H1 (cell line): Measurements from ENCODE around the gene SHANK2. TPM values are rescaled to one million over a fixed set of nuclear protein-coding genes. Genes with fewer than 3 reads are reported as not detected.

Source experiments
- CTCF ChIA-PET: fragments of 300-600 bp; sonication (Branson Sonifier 250); formaldehyde crosslinking; loops from one replicate; lab custom pipeline; 2021; ENCODE audit not compliant: partially characterized antibody; lab: Charles Lee
- POLR2A ChIA-PET: fragments of 300-600 bp; sonication (Branson Sonifier 250); formaldehyde crosslinking; loops from one replicate; lab custom pipeline; 2021; ENCODE audit warnings: inconsistent platforms; ENCODE audit not compliant: partially characterized antibody; lab: Charles Lee
- DNase-seq, 2 experiments: peaks; one replicate each; pipeline versions ENCODE4 v3.0.0 to v3.0.0-alpha.2; 2010 to 2022; ENCODE audit warnings: low spot score in 2 of 2, low read depth in 1 of 2, mixed read lengths in 1 of 2
- FAIRE-seq: peaks from 2 replicates; lab custom pipeline; 2011; peaks lifted over from hg19 to GRCh38; lab: Jason Lieb, UNC
- H2AFZ ChIP-seq: 2 replicates; pipeline ENCODE4 v1.8.1; 2012; ENCODE audit warnings: low read length, inconsistent platforms
- H2AK5ac ChIP-seq: 2 replicates; pipeline ENCODE4 v1.6.1; 2013; ENCODE audit warnings: low read depth, low read length
- H2BK120ac ChIP-seq: replicated peaks from 2 replicates; pipeline ENCODE3; 2013; ENCODE audit warnings: low read depth, low read length, inconsistent platforms
- H2BK12ac ChIP-seq: 2 replicates; pipeline ENCODE4 v1.6.1; 2013; ENCODE audit warnings: low read depth, low read length
- H2BK15ac ChIP-seq: 2 replicates; pipeline ENCODE4 v1.6.1; 2013; ENCODE audit warnings: low read length
- H2BK20ac ChIP-seq: 2 replicates; pipeline ENCODE4 v1.6.1; 2013; ENCODE audit warnings: low read length
- H2BK5ac ChIP-seq: 2 replicates; pipeline ENCODE4 v1.6.1; 2013; ENCODE audit warnings: low read depth, low read length
- H3K14ac ChIP-seq: 2 replicates; pipeline ENCODE4 v1.6.1; 2013; ENCODE audit warnings: inconsistent platforms; ENCODE audit not compliant: insufficient read length
- H3K18ac ChIP-seq: 2 replicates; pipeline ENCODE4 v1.6.1; 2013; ENCODE audit warnings: low read length; ENCODE audit errors: extremely low read depth
- H3K23ac ChIP-seq: 2 replicates; pipeline ENCODE4 v1.6.1; 2013; ENCODE audit warnings: inconsistent platforms; ENCODE audit not compliant: insufficient read length
- H3K23me2 ChIP-seq: 2 replicates; pipeline ENCODE4 v1.6.1; 2013; ENCODE audit warnings: low read depth, low read length
- H3K27ac ChIP-seq: 2 replicates; pipeline ENCODE4 v1.6.1; 2011; ENCODE audit warnings: low read depth, low read length, inconsistent platforms
- H3K27me3 ChIP-seq, 4 experiments: replicated peaks in 1 of 4; 1 replicate in 1 of 4; 2 replicates in 3 of 4; pipeline versions ENCODE4 v1.6.1 to v1.8.1; 2011 to 2013; ENCODE audit warnings: low read length in 3 of 4, mild to moderate bottlenecking in 3 of 4, inconsistent platforms in 2 of 4, mixed read lengths in 2 of 4, moderate library complexity in 1 of 4; ENCODE audit not compliant: control insufficient read depth in 3 of 4, insufficient read depth in 3 of 4; ENCODE audit errors: extremely low read depth in 1 of 4
- H3K36me3 ChIP-seq, 4 experiments: 2 replicates each; pipeline versions ENCODE4 v1.6.1 to v1.8.1; 2011 to 2013; ENCODE audit warnings: mild to moderate bottlenecking in 4 of 4, low read length in 3 of 4, moderate library complexity in 2 of 4, control low read depth in 1 of 4, inconsistent platforms in 1 of 4; ENCODE audit not compliant: insufficient read depth in 4 of 4, control insufficient read depth in 2 of 4
- H3K4ac ChIP-seq: replicated peaks from 2 replicates; pipeline ENCODE3; 2013; ENCODE audit warnings: low read length, low read depth, mixed read lengths, inconsistent platforms; ENCODE audit not compliant: insufficient read length
- H3K4me1 ChIP-seq, 4 experiments: replicated peaks in 1 of 4; 1 replicate in 1 of 4; 2 replicates in 3 of 4; pipeline versions ENCODE4 v1.6.1 to v1.8.1; 2011 to 2013; ENCODE audit warnings: low read length in 3 of 4, inconsistent platforms in 2 of 4, mixed read lengths in 1 of 4; ENCODE audit not compliant: insufficient read depth in 4 of 4, control insufficient read depth in 3 of 4
- H3K4me2 ChIP-seq, 2 experiments: 2 replicates each; pipeline versions ENCODE4 v1.6.1 to v1.8.1; 2011 to 2013; ENCODE audit warnings: low read depth in 2 of 2, low read length in 2 of 2, control low read depth in 1 of 2, inconsistent platforms in 1 of 2, mild to moderate bottlenecking in 1 of 2; ENCODE audit not compliant: insufficient read depth in 1 of 2
- H3K4me3 ChIP-seq, 4 experiments: fragments of 200-600, 300-600 bp in 1 of 4; sonication (generic), shearing (Covaris generic), sonication (Bioruptor Twin) in 1 of 4; 2 replicates each; pipeline versions ENCODE4 v1.5.1 to v1.8.1; 2011 to 2016; ENCODE audit warnings: low read length in 4 of 4, low read depth in 3 of 4, control low read depth in 2 of 4, inconsistent platforms in 2 of 4, mild to moderate bottlenecking in 2 of 4, mixed read lengths in 1 of 4, moderate library complexity in 1 of 4; ENCODE audit not compliant: insufficient read depth in 2 of 4; ENCODE audit errors: extremely low read depth in 1 of 4
- H3K56ac ChIP-seq: replicated peaks from 2 replicates; pipeline ENCODE3; 2013; ENCODE audit warnings: low read depth, mild to moderate bottlenecking, mixed read lengths, low read length, inconsistent platforms; ENCODE audit not compliant: insufficient read length
- H3K79me1 ChIP-seq: 2 replicates; pipeline ENCODE4 v1.6.1; 2013; ENCODE audit warnings: low read depth, low read length, control low read depth
- H3K79me2 ChIP-seq, 2 experiments: 2 replicates each; pipeline versions ENCODE4 v1.6.1 to v1.8.1; 2012 to 2013; ENCODE audit warnings: low read length in 2 of 2, mild to moderate bottlenecking in 2 of 2, inconsistent platforms in 1 of 2; ENCODE audit not compliant: insufficient read depth in 2 of 2, control insufficient read depth in 1 of 2
- H3K9ac ChIP-seq, 4 experiments: replicated peaks in 1 of 4; 1 replicate in 1 of 4; 2 replicates in 3 of 4; pipeline versions ENCODE4 v1.6.1 to v1.8.1; 2011 to 2013; ENCODE audit warnings: low read depth in 3 of 4, low read length in 3 of 4, control low read depth in 2 of 4, mild to moderate bottlenecking in 2 of 4, moderate library complexity in 2 of 4, inconsistent platforms in 1 of 4; ENCODE audit errors: extremely low read depth in 1 of 4
- H3K9me3 ChIP-seq, 2 experiments: 2 replicates each; pipeline versions ENCODE4 v1.6.1 to v1.8.1; 2012 to 2013; ENCODE audit warnings: mild to moderate bottlenecking in 2 of 2, moderate library complexity in 2 of 2, control low read depth in 1 of 2, inconsistent platforms in 1 of 2, low read depth in 1 of 2, low read length in 1 of 2, mixed read lengths in 1 of 2; ENCODE audit not compliant: insufficient read depth in 2 of 2
- H4K20me1 ChIP-seq, 2 experiments: replicated peaks in 1 of 2; 2 replicates each; pipeline versions ENCODE3 to v1.8.1; 2011 to 2013; ENCODE audit warnings: inconsistent platforms in 2 of 2, low read length in 2 of 2, mild to moderate bottlenecking in 1 of 2; ENCODE audit not compliant: insufficient read depth in 2 of 2, control insufficient read depth in 1 of 2
- H4K5ac ChIP-seq: 2 replicates; pipeline ENCODE4 v1.6.1; 2013; ENCODE audit warnings: low read length, low read depth, mixed read lengths, inconsistent platforms; ENCODE audit not compliant: insufficient read length
- H4K8ac ChIP-seq: 2 replicates; pipeline ENCODE4 v1.8.0; 2013; ENCODE audit warnings: mild to moderate bottlenecking, moderate library complexity, low read length, inconsistent platforms; ENCODE audit not compliant: insufficient read depth; ENCODE audit errors: extremely low read depth
- H4K91ac ChIP-seq: replicated peaks from 2 replicates; pipeline ENCODE3; 2013; ENCODE audit warnings: low read length, mixed read lengths, inconsistent platforms; ENCODE audit not compliant: insufficient read length
- CBX5 ChIP-seq: fragments of 300-800, 300-1000 bp; sonication (generic); IDR thresholded peaks from 2 replicates; pipeline ENCODE4 v1.7.1; 2016; ENCODE audit warnings: antibody characterized with exemption, low read length, low read depth
- CEBPB ChIP-seq: IDR thresholded peaks from 2 replicates; pipeline ENCODE4 v1.6.1; 2012; ENCODE audit warnings: low read depth, low read length
- CTBP2 ChIP-seq: IDR thresholded peaks from 2 replicates; pipeline ENCODE4 v1.7.0; 2011; ENCODE audit warnings: borderline replicate concordance, mild to moderate bottlenecking, moderate library complexity, mixed read lengths, low read length; ENCODE audit not compliant: insufficient read depth, insufficient read length
- EZH2 ChIP-seq: fragments of 200-600 bp; sonication (generic); IDR thresholded peaks from 2 replicates; pipeline ENCODE4 v1.7.1; 2012; ENCODE audit warnings: low read depth, mild to moderate bottlenecking, moderate library complexity, low read length, inconsistent platforms; ENCODE audit not compliant: severe bottlenecking
- GABPA ChIP-seq: IDR thresholded peaks from 2 replicates; pipeline ENCODE4 v1.6.1; 2011; ENCODE audit warnings: mild to moderate bottlenecking, low read length, moderate library complexity, borderline replicate concordance; ENCODE audit not compliant: insufficient read depth
- RFX5 ChIP-seq: IDR thresholded peaks from 2 replicates; pipeline ENCODE4 v1.6.1; 2011; ENCODE audit warnings: low read depth, low read length, improper control_type of control experiment, borderline replicate concordance
- RNF2 ChIP-seq: fragments of 200-900, 300-1000 bp; sonication (generic); IDR thresholded peaks from 2 replicates; pipeline ENCODE4 v1.7.1; 2016; ENCODE audit warnings: borderline replicate concordance, low read depth, mild to moderate bottlenecking, antibody characterized with exemption, low read length; ENCODE audit not compliant: poor library complexity, severe bottlenecking; ENCODE audit errors: missing control alignments
- WGBS, 2 experiments: shearing (Covaris generic) in 1 of 2; methylation state at CpG; one replicate each; pipeline versions ENCODE4 v1.1.6 to v1.1.7; 2013 to 2015; ENCODE audit warnings: low lambda C conversion rate in 2 of 2, mixed read lengths in 2 of 2, inconsistent platforms in 1 of 2, low coverage in 1 of 2, missing lambda C conversion rate in 1 of 2; ENCODE audit not compliant: insufficient replicate concordance in 2 of 2, insufficient coverage in 1 of 2, insufficient read length in 1 of 2; ENCODE audit errors: extremely low coverage in 1 of 2, missing lambda C conversion rate in 1 of 2; 5-methylcytosine and 5-hydroxymethylcytosine counted together
- polyA plus RNA-seq, 7 experiments: library from polyadenylated mRNA; depleted of rRNA in 3 of 7; stranded (reverse) in 5 of 7; unstranded in 2 of 7; fragments of >200 nt in 5 of 7; fragments of 200-250 nt in 2 of 7; gene quantifications; 1 replicate in 5 of 7; 2 replicates in 1 of 7; 4 replicates in 1 of 7; pipeline versions ENCODE4 v1.2.1 to v1.2.3, GENCODE V29; 2011 to 2013; ENCODE audit warnings: missing spikeins in 2 of 7, mixed read lengths in 2 of 7
- total RNA-seq: library from RNA; stranded (reverse); fragmentation: NEBNext Ultra II Directional; extraction: Animal tissue kit (Norgen Biotek cat#: 25700); gene quantifications from 2 replicates; pipeline ENCODE4 v1.2.1, GENCODE V29; 2021

Gene SHANK2
- total and polyA plus RNA-seq, 2 of the 8 experiments (the other 6 are each of a cell fraction or from before 2014, with no cell fraction given): 10.1 to 54.2 TPM

GRCh38 chr11:71248656-71249055, 3.7 kb downstream of the SHANK2 start:
- DNase-seq: no peak
- H4K8ac ChIP-seq: no peak overlapping the region

More at GRCh38 chr11:71248656-71249055, 3.7 kb downstream of the SHANK2 start:
- H4K20me1 ChIP-seq: peaks cover 0 to 4% of the 10 kb centered on the region in 2 experiments
- H3K79me1 ChIP-seq: peaks cover 2% of the 10 kb centered on the region; the same call in 1 of the 2 replicates
- peak overlapping the region; percentile 93; the same call in 1 of the 2 replicates for H2BK5ac ChIP-seq
- H2BK15ac ChIP-seq: peak overlapping the region; percentile 19; the same call in 1 of the 2 replicates
- no peak overlapping the region for H3K56ac ChIP-seq
- no peaks in the 10 kb centered on the region for H3K9me3 ChIP-seq
- CTCF ChIA-PET: interaction anchor here (0.6 to 2.8 kb wide), 3 partner anchors 128 to 434 kb away, joined by 4 to 12 read pairs (median 5); no protein-coding TSS in a partner anchor
- peak overlapping the region; percentile 48 for H4K91ac ChIP-seq
- no peak overlapping the region for H4K5ac ChIP-seq
- 85% methylated on average over 9 of the region's 9 CpGs; no CpG with 5 or more reads in 1 of the 2 experiments for WGBS, 2 experiments
- no peaks in the 10 kb centered on the region for H3K36me3 ChIP-seq
- no peaks in the 10 kb centered on the region for H3K27me3 ChIP-seq
- H3K4me3 ChIP-seq: peak overlapping the region in 1 of 4 experiments; percentile 95; a peak in 1 of 8 replicates
- H3K14ac ChIP-seq: no peak overlapping the region
- H2BK120ac ChIP-seq: peak overlapping the region; percentile 66
- H3K23me2 ChIP-seq: peaks cover 26% of the 10 kb centered on the region; the same call in 1 of the 2 replicates
- H3K79me2 ChIP-seq: peaks cover 16 to 53% of the 10 kb centered on the region in 2 experiments
- peak overlapping the region; percentile 89; the same call in 1 of the 2 replicates for H2AK5ac ChIP-seq
- H2BK12ac ChIP-seq: peak overlapping the region; percentile 99
- H3K4ac ChIP-seq: peak overlapping the region; percentile 44
- no peak overlapping the region for H3K27ac ChIP-seq
- peak overlapping the region; percentile 91 for H3K18ac ChIP-seq
- H2AFZ ChIP-seq: no peak overlapping the region
- H3K4me2 ChIP-seq: peak overlapping the region; percentile 3 to 53; a peak in 3 of 4 replicates
- H2BK20ac ChIP-seq: peak overlapping the region; percentile 74; the same call in 1 of the 2 replicates
- no peak overlapping the region for H3K9ac ChIP-seq
- peaks cover 22 to 55% (median 48%) of the 10 kb centered on the region in 4 experiments for H3K4me1 ChIP-seq
- POLR2A ChIA-PET: interaction anchor here (1.1 to 3.6 kb wide), 5 partner anchors 11 to 204 kb away, joined by 3 to 11 read pairs (median 3); no protein-coding TSS in a partner anchor
- no peak for FAIRE-seq
- H3K23ac ChIP-seq: no peak overlapping the region
- no peak for TF ChIP-seq CTBP2
- TF ChIP-seq RNF2: no peak
- no peak for TF ChIP-seq RFX5
- no peak for TF ChIP-seq EZH2
- TF ChIP-seq CBX5: no peak
- no peak for TF ChIP-seq CEBPB
- TF ChIP-seq GABPA: no peak
